ENCODE data around the gene CXCL11.

The CXCL11 gene

DNA sequence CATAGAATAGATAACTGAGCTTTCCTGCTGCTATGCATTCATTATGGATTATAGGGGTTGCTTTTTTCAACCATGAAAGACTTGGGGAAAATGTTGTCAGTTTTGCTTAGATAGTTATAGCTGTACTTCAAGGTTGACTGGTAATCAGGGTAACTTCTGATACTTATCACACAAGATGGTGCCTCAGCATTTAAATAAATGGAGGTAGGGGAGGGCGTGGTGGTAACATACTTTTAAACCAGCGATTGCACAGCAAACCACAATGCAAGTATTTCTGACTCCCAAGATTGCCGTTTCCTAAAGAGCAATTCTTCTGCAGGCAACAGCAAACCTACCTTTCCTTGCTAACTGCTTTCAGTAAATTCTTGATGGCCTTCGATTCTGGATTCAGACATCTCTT lies 13.8 kb downstream of the CXCL11 start:
- no peaks in the 10 kb centered on the region for H3K9me3 ChIP-seq (ENCODE audit: insufficient read depth, low read depth, low read length)
- no peak overlapping the region for H3K4me2 ChIP-seq (ENCODE audit: low read depth, low read length, poor library complexity, severe bottlenecking)
- H4K20me1 ChIP-seq (ENCODE audit: insufficient read depth, low read length, poor library complexity, severe bottlenecking) = no peaks in the 10 kb centered on the region
- H3K9me2 ChIP-seq (replicated peaks; ENCODE audit: low read depth, low read length) = no peaks in the 10 kb centered on the region
- no peak for TF ChIP-seq EZH2phosphoT487 (IDR thresholded peaks at IDR 0.05; ENCODE audit: borderline replicate concordance)
- TF ChIP-seq, protein P1, sequence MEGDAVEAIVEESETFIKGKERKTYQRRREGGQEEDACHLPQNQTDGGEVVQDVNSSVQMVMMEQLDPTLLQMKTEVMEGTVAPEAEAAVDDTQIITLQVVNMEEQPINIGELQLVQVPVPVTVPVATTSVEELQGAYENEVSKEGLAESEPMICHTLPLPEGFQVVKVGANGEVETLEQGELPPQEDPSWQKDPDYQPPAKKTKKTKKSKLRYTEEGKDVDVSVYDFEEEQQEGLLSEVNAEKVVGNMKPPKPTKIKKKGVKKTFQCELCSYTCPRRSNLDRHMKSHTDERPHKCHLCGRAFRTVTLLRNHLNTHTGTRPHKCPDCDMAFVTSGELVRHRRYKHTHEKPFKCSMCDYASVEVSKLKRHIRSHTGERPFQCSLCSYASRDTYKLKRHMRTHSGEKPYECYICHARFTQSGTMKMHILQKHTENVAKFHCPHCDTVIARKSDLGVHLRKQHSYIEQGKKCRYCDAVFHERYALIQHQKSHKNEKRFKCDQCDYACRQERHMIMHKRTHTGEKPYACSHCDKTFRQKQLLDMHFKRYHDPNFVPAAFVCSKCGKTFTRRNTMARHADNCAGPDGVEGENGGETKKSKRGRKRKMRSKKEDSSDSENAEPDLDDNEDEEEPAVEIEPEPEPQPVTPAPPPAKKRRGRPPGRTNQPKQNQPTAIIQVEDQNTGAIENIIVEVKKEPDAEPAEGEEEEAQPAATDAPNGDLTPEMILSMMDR (conservative IDR thresholded peaks at IDR 0.05; ENCODE audit: low read length) = no peak
- H3K4me3 ChIP-seq (ENCODE audit: low read length, poor library complexity, severe bottlenecking) = no peak overlapping the region
- H3K36me3 ChIP-seq (ENCODE audit: insufficient read depth, low read length) = no peaks in the 10 kb centered on the region
- H3F3A ChIP-seq (ENCODE audit: low read depth) = no peaks in the 10 kb centered on the region
- no peaks in the 10 kb centered on the region for H3K4me1 ChIP-seq (ENCODE audit: insufficient read depth, low read length, poor library complexity, severe bottlenecking)
- no peaks in the 10 kb centered on the region for H3K79me2 ChIP-seq (ENCODE audit: insufficient read depth, low read length)
- no peak overlapping the region for H3K9ac ChIP-seq (ENCODE audit: low read depth, low read length, poor library complexity, severe bottlenecking)
- no peaks in the 10 kb centered on the region for H3K27me3 ChIP-seq (ENCODE audit: insufficient read depth, low read length, poor library complexity, severe bottlenecking)
- H2AFZ ChIP-seq (ENCODE audit: low read length) = no peak overlapping the region

DNA sequence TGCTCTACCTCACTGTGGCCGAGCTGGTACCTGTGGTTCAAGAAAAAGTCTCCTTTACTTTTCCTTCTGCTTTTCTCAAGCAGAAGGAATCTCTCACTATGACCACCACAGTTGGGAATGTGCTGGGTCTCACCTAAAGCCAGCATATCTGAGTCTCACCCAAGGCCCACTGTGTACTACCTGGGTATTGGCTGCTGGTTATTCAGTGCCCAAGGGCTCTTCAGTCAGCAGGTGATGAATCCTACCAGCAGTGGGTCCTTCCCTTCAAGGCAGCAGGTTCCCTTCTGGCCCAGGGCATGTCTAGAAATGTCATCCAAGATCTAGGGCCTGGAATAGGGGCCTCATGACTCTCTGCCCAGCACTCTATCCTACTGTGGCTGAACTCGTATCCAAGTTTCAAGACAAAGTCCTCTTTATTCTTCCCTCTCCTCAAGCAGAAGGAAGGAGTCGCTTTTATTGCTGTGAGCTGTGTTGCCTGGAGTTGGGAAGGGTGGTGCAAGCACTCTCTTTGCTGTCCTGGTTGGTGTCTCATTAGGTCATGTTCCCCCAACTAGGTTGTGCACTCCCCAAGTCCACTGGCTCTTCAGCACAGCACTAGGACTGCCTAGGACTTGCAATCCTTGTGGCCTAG lies 18.7 kb downstream of the CXCL11 start:
- Histone ChIP-seq H3K36me3 (ENCODE audit: insufficient read depth, low read length) (no peaks in the 10 kb centered on the region), H3K79me2 (ENCODE audit: insufficient read depth, low read length) (no peaks in the 10 kb centered on the region), H2AFZ (ENCODE audit: low read length) (no peak overlapping the region), H3K4me3 (ENCODE audit: low read length, poor library complexity, severe bottlenecking) (no peak overlapping the region), H3F3A (ENCODE audit: low read depth) (no peaks in the 10 kb centered on the region), H3K4me1 (ENCODE audit: insufficient read depth, low read length, poor library complexity, severe bottlenecking) (no peaks in the 10 kb centered on the region), H3K27me3 (ENCODE audit: insufficient read depth, low read length, poor library complexity, severe bottlenecking) (no peaks in the 10 kb centered on the region), H4K20me1 (ENCODE audit: insufficient read depth, low read length, poor library complexity, severe bottlenecking) (no peaks in the 10 kb centered on the region), H3K9me2 (replicated peaks; ENCODE audit: low read depth, low read length) (no peaks in the 10 kb centered on the region), H3K4me2 (ENCODE audit: low read depth, low read length, poor library complexity, severe bottlenecking) (no peak overlapping the region), H3K9ac (ENCODE audit: low read depth, low read length, poor library complexity, severe bottlenecking) (no peak overlapping the region), H3K9me3 (ENCODE audit: insufficient read depth, low read depth, low read length) (no peaks in the 10 kb centered on the region)
- no peak for TF ChIP-seq EZH2phosphoT487 (IDR thresholded peaks at IDR 0.05; ENCODE audit: borderline replicate concordance)
- TF ChIP-seq, protein P1 (conservative IDR thresholded peaks at IDR 0.05; ENCODE audit: low read length) = no peak

DNA sequence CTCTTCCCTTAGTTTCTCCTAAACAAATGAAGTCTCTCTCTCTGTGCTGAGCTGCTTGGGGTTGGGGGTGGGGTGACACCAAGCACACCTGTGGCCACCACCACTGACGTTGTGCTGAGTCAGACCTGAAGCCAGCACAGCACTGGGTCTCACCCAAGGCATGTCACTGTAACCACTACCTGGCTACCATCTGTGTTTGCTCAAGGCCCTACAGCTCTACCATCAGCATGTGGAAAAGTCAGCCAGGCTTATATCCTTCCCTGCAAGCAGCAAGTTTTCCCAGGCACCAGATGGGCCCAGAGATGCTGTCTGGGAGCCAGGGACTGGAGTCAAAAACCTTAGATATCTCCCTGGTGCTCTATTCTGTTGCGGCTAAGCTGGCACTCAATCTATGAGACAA lies 19.5 kb downstream of the CXCL11 start:
- Histone ChIP-seq H3K27me3 (ENCODE audit: insufficient read depth, low read length, poor library complexity, severe bottlenecking) (no peaks in the 10 kb centered on the region), H3K4me3 (ENCODE audit: low read length, poor library complexity, severe bottlenecking) (no peak overlapping the region)

More for the DNA sequence above, 19.5 kb downstream of the CXCL11 start:
- Histone ChIP-seq H3K9ac (ENCODE audit: low read depth, low read length, poor library complexity, severe bottlenecking) (no peak overlapping the region), H3K4me1 (ENCODE audit: insufficient read depth, low read length, poor library complexity, severe bottlenecking) (no peaks in the 10 kb centered on the region), H4K20me1 (ENCODE audit: insufficient read depth, low read length, poor library complexity, severe bottlenecking) (no peaks in the 10 kb centered on the region), H2AFZ (ENCODE audit: low read length) (no peak overlapping the region), H3K79me2 (ENCODE audit: insufficient read depth, low read length) (no peaks in the 10 kb centered on the region), H3K9me2 (replicated peaks; ENCODE audit: low read depth, low read length) (no peaks in the 10 kb centered on the region), H3K9me3 (ENCODE audit: insufficient read depth, low read depth, low read length) (no peaks in the 10 kb centered on the region), H3F3A (ENCODE audit: low read depth) (no peaks in the 10 kb centered on the region), H3K4me2 (ENCODE audit: low read depth, low read length, poor library complexity, severe bottlenecking) (no peak overlapping the region), H3K36me3 (ENCODE audit: insufficient read depth, low read length) (no peaks in the 10 kb centered on the region)
- TF ChIP-seq, protein P1 (conservative IDR thresholded peaks at IDR 0.05; ENCODE audit: low read length) = no peak
- TF ChIP-seq EZH2phosphoT487 (IDR thresholded peaks at IDR 0.05; ENCODE audit: borderline replicate concordance) = no peak

Measured in Loucy (cell line).